Skeletal muscle cell (primary cell): ENCODE data around the gene EEF1G.
"Not testable (repeated sequence)": the region's sequence is repeated elsewhere in the genome, so short reads cannot be mapped to it uniquely, and the experiment has no call there.

Experiments used
- DNase-seq: peaks from one replicate; pipeline ENCODE4 v3.0.0-alpha.2; 2010; ENCODE audit warnings: low read depth
- H3K4me3 ChIP-seq: 2 replicates; pipeline ENCODE4 v1.5.1; 2011; ENCODE audit warnings: low read depth, mild to moderate bottlenecking, control low read depth, low read length, moderate library complexity

EEF1G gene

GRCh38 chr11:62604460-62605120 lies 30.9 kb upstream of the EEF1G start:
- no peak overlapping the region for H3K4me3 ChIP-seq

GRCh38 chr11:62603776-62604299 lies 30.1 kb upstream of the EEF1G start:
- no peak for DNase-seq
- H3K4me3 ChIP-seq, result no peak overlapping the region

More at GRCh38 chr11:62604460-62605120, 30.9 kb upstream of the EEF1G start:
- DNase-seq, result no peak

GRCh38 chr11:62603072-62603408 lies 29.3 kb upstream of the EEF1G start:
- no peak for DNase-seq
- H3K4me3 ChIP-seq, result peak overlapping the region; percentile 96

GRCh38 chr11:62602141-62603071 lies 28.7 kb upstream of the EEF1G start:
- no peak for DNase-seq
- H3K4me3 ChIP-seq, result peak overlapping the region; percentile 96

- H3K4me3 ChIP-seq, result peak within 1 kb of the TSS; percentile 96
- DNase-seq, result peak; percentile 89
Measured at GRCh38 chr11:62601372-62602140, 27.9 kb upstream of the EEF1G start, which contains the start of gene MTA2. MTA2 (minus strand) TSS chr11:62601865; CDS start chr11:62601450, 415 bp downstream.

- H3K4me3 ChIP-seq, result peak overlapping the region; percentile 96
- no peak for DNase-seq
Measured at GRCh38 chr11:62601122-62601371, 27.4 kb upstream of the EEF1G start.

- peak overlapping the region; percentile 96 for H3K4me3 ChIP-seq
- DNase-seq, result no peak
Measured at GRCh38 chr11:62600367-62601121, 26.9 kb upstream of the EEF1G start.

- DNase-seq, result no peak
- peak overlapping the region; percentile 96 for H3K4me3 ChIP-seq
Measured at GRCh38 chr11:62599901-62600300, 26.2 kb upstream of the EEF1G start.

- peak overlapping the region; percentile 96 for H3K4me3 ChIP-seq
- DNase-seq, result peak; percentile 98
Measured at GRCh38 chr11:62599069-62599696, 25.5 kb upstream of the EEF1G start.

- DNase-seq, result no peak
- H3K4me3 ChIP-seq, result no peak overlapping the region
Measured at GRCh38 chr11:62595124-62595523, 21.4 kb upstream of the EEF1G start.

GRCh38 chr11:62593434-62594044 lies 19.8 kb upstream of the EEF1G start:
- DNase-seq, result no peak
- H3K4me3 ChIP-seq, result no peak overlapping the region

GRCh38 chr11:62592989-62593421 lies 19.3 kb upstream of the EEF1G start:
- H3K4me3 ChIP-seq, result no peak overlapping the region
- DNase-seq, result no peak

- H3K4me3 ChIP-seq, result peak overlapping the region; percentile 95
- no peak for DNase-seq
Measured at GRCh38 chr11:62592146-62592815, 18.6 kb upstream of the EEF1G start.

- peak; percentile 99 for DNase-seq
- H3K4me3 ChIP-seq, result peak within 1 kb of the TSS; percentile 95
Measured at GRCh38 chr11:62591448-62592145, 17.9 kb upstream of the EEF1G start, which contains the start of gene TUT1. TUT1 (minus strand) TSS chr11:62591523; CDS start chr11:62591485, 38 bp downstream.

- no peak overlapping the region for H3K4me3 ChIP-seq
- DNase-seq, result no peak
Measured at GRCh38 chr11:62588966-62589637, 15.4 kb upstream of the EEF1G start.

- not testable (repeated sequence) for DNase-seq, H3K4me3 ChIP-seq
Measured at GRCh38 chr11:62585356-62585755, 11.7 kb upstream of the EEF1G start.

- DNase-seq, H3K4me3 ChIP-seq: not testable (repeated sequence)
Measured at GRCh38 chr11:62581735-62582134, 8.0 kb upstream of the EEF1G start.
